AG04450 (cell line): ENCODE measurements around the gene SLC22A4. TPM values are rescaled to one million over a fixed set of nuclear protein-coding genes. Genes with fewer than 3 reads are reported as not detected.

Experiments used
- CTCF ChIA-PET: fragments of 300-600, 350-600 bp; formaldehyde crosslinking; extraction: SDS; loops from one replicate; lab custom pipeline; 2022; ENCODE audit warnings: antibody characterized with exemption, inconsistent platforms; lab: Charles Lee
- POLR2A ChIA-PET: fragments of 350-600 bp; formaldehyde crosslinking; extraction: SDS; loops from one replicate; lab custom pipeline; 2021; ENCODE audit warnings: antibody characterized with exemption, inconsistent platforms; lab: Yijun Ruan, JAX
- DNase-seq: peaks from one replicate; pipeline ENCODE4 v3.0.0-alpha.2; 2011; ENCODE audit warnings: low read depth, low spot score
- H3K27ac ChIP-seq: one replicate; pipeline ENCODE4 v1.5.1; 2012; ENCODE audit warnings: low read depth, low read length, control low read depth
- H3K27me3 ChIP-seq: one replicate; pipeline ENCODE4 v1.6.0; 2012; ENCODE audit warnings: low read length; ENCODE audit not compliant: control insufficient read depth, insufficient read depth
- H3K4me3 ChIP-seq: 2 replicates; pipeline ENCODE4 v1.5.1; 2011; ENCODE audit warnings: mild to moderate bottlenecking, low read depth, low read length, control low read depth
- H3K9me3 ChIP-seq: 2 replicates; pipeline ENCODE4 v1.5.1; 2012; ENCODE audit warnings: low read length; ENCODE audit not compliant: control insufficient read depth, insufficient read depth
- polyA plus RNA-seq: library from polyadenylated mRNA; depleted of rRNA; stranded (reverse); fragments of >200 nt; gene quantifications from 2 replicates; pipeline ENCODE4 v1.2.3, GENCODE V29; 2011
- TF ChIP-seq, protein P1 (sequence below): IDR thresholded peaks from 2 replicates; pipeline ENCODE4 v1.5.1; 2011; ENCODE audit warnings: low read depth, low read length, control low read depth, inconsistent platforms

The SLC22A4 gene
- polyA plus RNA-seq, 1 experiment, result 3.1 TPM

DNA sequence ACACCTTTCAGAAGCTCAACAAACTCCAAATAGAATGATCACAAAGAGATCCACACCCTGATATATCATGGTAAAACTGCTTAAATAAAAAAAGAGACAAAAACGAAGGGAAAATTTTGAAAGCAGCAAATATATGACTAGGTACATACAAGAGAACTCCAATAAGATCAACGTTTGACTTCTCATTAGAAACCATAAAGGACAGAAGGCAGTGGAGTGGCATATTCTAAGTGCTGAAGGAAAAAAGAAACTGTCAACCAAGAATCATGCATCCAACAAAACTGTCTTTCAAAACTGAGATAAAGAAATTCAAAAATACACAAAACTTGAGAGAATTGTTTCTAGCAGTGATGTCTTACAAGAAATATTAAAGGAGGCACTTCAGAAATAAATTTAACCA, 11.2 kb downstream of the SLC22A4 start:
- no peak overlapping the region for H3K4me3 ChIP-seq
- ChIA-PET CTCF (interaction anchor here (1.7 kb wide), 1 partner anchor 11 kb away, joined by 4 read pairs; the partner anchor contains the start of gene SLC22A4), POLR2A (no interaction called here)
- DNase-seq, result no peak
- no peak overlapping the region for H3K27ac ChIP-seq
- TF ChIP-seq, protein P1, sequence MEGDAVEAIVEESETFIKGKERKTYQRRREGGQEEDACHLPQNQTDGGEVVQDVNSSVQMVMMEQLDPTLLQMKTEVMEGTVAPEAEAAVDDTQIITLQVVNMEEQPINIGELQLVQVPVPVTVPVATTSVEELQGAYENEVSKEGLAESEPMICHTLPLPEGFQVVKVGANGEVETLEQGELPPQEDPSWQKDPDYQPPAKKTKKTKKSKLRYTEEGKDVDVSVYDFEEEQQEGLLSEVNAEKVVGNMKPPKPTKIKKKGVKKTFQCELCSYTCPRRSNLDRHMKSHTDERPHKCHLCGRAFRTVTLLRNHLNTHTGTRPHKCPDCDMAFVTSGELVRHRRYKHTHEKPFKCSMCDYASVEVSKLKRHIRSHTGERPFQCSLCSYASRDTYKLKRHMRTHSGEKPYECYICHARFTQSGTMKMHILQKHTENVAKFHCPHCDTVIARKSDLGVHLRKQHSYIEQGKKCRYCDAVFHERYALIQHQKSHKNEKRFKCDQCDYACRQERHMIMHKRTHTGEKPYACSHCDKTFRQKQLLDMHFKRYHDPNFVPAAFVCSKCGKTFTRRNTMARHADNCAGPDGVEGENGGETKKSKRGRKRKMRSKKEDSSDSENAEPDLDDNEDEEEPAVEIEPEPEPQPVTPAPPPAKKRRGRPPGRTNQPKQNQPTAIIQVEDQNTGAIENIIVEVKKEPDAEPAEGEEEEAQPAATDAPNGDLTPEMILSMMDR, result no peak
- H3K9me3 ChIP-seq, result no peaks in the 10 kb centered on the region
- no peaks in the 10 kb centered on the region for H3K27me3 ChIP-seq

DNA sequence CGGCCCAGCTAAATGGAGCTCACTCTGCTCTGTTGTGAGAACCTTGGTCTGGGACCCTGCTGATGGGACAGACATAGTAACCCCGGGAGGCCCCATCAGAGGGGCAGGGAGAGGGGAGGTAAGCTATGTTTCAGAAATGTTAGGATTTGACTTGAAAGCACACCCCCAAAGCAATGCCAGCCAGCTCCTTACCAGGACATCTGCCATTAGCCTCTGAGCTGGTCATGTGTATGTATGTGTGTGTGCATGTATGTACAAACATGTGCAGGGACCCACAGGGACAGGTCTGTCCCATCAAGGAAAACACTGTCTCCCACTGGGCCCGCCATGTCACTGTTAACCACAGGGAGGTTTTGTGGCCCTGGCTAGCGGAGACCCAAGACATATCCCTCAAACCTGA, 14.5 kb downstream of the SLC22A4 start:
- ChIA-PET CTCF (interaction anchor here (0.7 kb wide), 1 partner anchor 15 kb away, joined by 3 read pairs; no protein-coding TSS in a partner anchor), POLR2A (interaction anchor here (0.6 kb wide), 1 partner anchor 654 kb away, joined by 6 read pairs; no protein-coding TSS in a partner anchor)
- TF ChIP-seq, protein P1, result no peak
- Histone ChIP-seq H3K27ac (no peak overlapping the region), H3K27me3 (no peaks in the 10 kb centered on the region), H3K9me3 (no peaks in the 10 kb centered on the region), H3K4me3 (no peak overlapping the region)
- no peak for DNase-seq

DNA sequence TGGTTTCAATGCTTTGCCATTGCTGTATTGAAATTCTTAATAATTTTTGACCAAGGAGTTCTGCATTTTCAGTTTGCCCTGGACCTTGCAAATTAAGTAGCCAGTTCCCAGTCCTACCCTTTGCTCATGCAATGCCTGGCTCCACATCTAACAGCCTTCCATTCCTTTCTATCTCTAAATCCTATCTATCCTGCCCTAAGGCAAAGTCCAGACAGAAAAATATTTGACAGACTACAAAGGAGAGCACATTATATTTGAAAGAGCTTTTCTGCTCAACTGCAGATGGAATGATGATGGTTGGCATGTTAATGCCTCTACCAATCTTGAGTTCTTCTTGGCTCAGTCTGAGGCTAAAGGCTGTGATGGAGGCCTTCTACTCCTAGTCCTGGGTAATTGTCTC, 15.5 kb downstream of the SLC22A4 start:
- no peaks in the 10 kb centered on the region for H3K9me3 ChIP-seq
- H3K27ac ChIP-seq, result no peak overlapping the region
- no peak for DNase-seq
- CTCF ChIA-PET, result no interaction called here
- H3K4me3 ChIP-seq, result no peak overlapping the region
- TF ChIP-seq, protein P1, result no peak
- no peaks in the 10 kb centered on the region for H3K27me3 ChIP-seq
- POLR2A ChIA-PET, result no interaction called here

DNA sequence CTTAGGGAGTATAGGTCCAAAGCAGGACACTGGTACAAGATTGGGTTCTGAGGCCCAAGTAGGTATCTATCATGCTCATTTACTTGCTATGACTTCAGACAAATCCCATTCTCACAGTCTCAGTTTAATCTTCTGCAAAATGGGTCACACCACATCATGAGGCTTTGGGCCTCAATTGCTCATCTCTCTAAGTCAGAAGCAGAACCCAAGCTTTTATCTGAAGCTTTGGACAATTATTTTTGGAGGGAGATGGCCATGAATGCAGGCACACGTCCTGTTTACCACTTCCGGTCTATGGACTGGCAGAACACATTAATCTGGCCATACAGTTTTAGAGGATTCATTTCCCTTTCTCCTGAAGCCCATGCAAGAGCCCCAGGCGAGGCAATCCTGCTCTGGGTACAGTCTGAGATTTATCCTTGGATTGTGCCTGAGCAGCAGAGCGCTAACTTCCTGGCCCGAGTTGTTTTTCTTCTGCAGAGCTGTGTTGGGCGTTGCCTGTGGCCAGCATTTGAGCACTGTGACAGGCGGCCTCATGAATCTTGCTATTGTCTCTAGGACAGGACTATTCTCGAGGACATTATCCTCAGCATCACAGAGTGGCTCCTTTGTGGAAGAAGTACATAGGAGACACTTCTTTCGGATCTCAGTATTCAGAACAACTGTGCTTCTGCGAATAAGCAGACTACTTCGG, 16.1 kb downstream of the SLC22A4 start:
- Histone ChIP-seq H3K9me3 (no peaks in the 10 kb centered on the region), H3K27ac (no peak overlapping the region), H3K27me3 (no peaks in the 10 kb centered on the region), H3K4me3 (no peak overlapping the region)
- POLR2A ChIA-PET, result no interaction called here
- TF ChIP-seq, protein P1, result no peak
- CTCF ChIA-PET, result no interaction called here
- DNase-seq, result no peak

DNA sequence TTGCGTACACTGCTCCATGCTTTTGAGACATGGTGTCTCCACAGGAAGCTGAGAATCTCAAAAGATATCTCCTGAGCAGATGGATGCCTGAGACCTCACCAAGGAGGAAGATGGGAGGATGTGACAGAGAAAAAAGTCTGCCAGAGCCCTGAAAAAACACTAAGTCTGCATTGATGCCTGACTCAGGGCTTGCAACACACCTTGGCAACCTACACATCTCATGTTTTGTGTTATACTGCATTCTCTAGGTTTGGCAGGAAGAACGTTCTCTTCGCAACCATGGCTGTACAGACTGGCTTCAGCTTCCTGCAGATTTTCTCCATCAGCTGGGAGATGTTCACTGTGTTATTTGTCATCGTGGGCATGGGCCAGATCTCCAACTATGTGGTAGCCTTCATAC, 19.2 kb downstream of the SLC22A4 start:
- CTCF ChIA-PET, result interaction anchor here (0.8 kb wide), 1 partner anchor 75 kb away, joined by 3 read pairs; no protein-coding TSS in a partner anchor
- Histone ChIP-seq H3K9me3 (no peaks in the 10 kb centered on the region), H3K27me3 (no peaks in the 10 kb centered on the region), H3K4me3 (no peak overlapping the region), H3K27ac (no peak overlapping the region)
- POLR2A ChIA-PET, result no interaction called here
- TF ChIP-seq, protein P1, result no peak
- DNase-seq, result no peak
